Uterus (tissue), 4 donors: ENCODE results near the gene VEZF1. TPM values are rescaled to one million over a fixed set of nuclear protein-coding genes. Genes with fewer than 3 reads are reported as not detected.

Experiments used
- DNase-seq, 2 donors: peaks; one replicate each; pipeline ENCODE4 v3.0.0-alpha.2; 2019 to 2020
- H3K27ac ChIP-seq, 2 donors: fragments of 200-600 bp; sonication (generic); 1 replicate in 1 of 2; 2 replicates in 1 of 2; pipeline ENCODE4 v1.5.1; 2016 to 2018
- H3K27me3 ChIP-seq, 2 donors: fragments of 200-600 bp; sonication (generic); one replicate each; pipeline ENCODE4 v1.5.1; 2018 to 2019; ENCODE audit warnings: control low read depth in 1 of 2
- H3K36me3 ChIP-seq, 2 donors: fragments of 200-600 bp; sonication (generic); one replicate each; pipeline ENCODE4 v1.5.1; 2019; ENCODE audit warnings: control low read depth in 1 of 2
- H3K4me1 ChIP-seq, 2 donors: fragments of 200-600 bp; sonication (generic); one replicate each; pipeline ENCODE4 v1.5.1; 2018 to 2019; ENCODE audit warnings: control low read depth in 1 of 2
- H3K4me3 ChIP-seq, 2 donors: fragments of 200-600 bp; sonication (generic); 1 replicate in 1 of 2; 2 replicates in 1 of 2; pipeline ENCODE4 v1.5.1; 2018 to 2019; ENCODE audit warnings: mild to moderate bottlenecking in 1 of 2
- H3K9me3 ChIP-seq, 2 donors: fragments of 200-600 bp; sonication (generic); one replicate each; pipeline ENCODE4 v1.5.1; 2019; ENCODE audit warnings: control low read depth in 1 of 2
- POLR2A ChIP-seq, 2 donors: fragments of 450-650 bp; IDR thresholded peaks; one replicate each; pipeline ENCODE4 v1.6.1; 2016; ENCODE audit warnings: antibody characterized with exemption in 2 of 2, mild to moderate bottlenecking in 1 of 2, moderate library complexity in 1 of 2
- intact Hi-C: fragments of 100-400 bp; cut with DNase I; formaldehyde crosslinking; loops from one replicate; pipeline ENCODE4 v1.15.1; 2023; ENCODE audit warnings: low total_unique reads
- total RNA-seq, 4 donors: library from RNA; depleted of rRNA in 3 of 4; stranded (reverse); fragments of >200 nt in 3 of 4; gene quantifications; one replicate each; pipeline versions ENCODE4 v1.1.0 to v1.2.4, GENCODE V29; 2014 to 2023
- TF ChIP-seq, protein P1 (sequence below), 4 experiments: fragments of 200-600 bp in 2 of 4; fragments of 450-650 bp in 2 of 4; sonication (generic) in 2 of 4; IDR thresholded peaks; one replicate each; pipeline ENCODE4 v1.5.1; 2016 to 2019; ENCODE audit warnings: antibody characterized with exemption in 4 of 4, mild to moderate bottlenecking in 2 of 4, moderate library complexity in 1 of 4
- donor health status: DM: yes; HTN: yes; CAD: no.

VEZF1 gene
- total RNA-seq, 4 donors from 2014 or later: 58.8 to 133 (median 110) TPM

DNA sequence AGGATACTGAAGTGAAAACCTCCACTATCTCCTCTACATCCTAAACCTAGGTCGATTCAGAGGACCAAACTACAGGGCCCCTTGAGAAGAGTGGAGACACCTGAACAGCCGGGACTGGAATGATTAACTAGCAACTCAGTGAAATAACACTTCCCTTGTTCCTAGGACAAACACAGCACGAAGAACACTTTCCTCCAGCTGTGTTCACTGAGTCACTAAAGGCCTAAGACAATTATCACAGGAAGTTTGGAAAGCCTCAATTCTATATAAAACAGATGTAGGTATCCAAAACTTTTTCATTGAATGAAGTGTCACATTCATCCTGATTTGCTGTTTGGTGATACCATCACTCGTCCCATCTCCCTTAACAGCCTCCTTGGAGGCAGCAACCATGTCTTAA, 17.3 kb downstream of the VEZF1 start:
- no peak for DNase-seq
- H3K27ac ChIP-seq: peak overlapping the region in 1 of 2 donors; percentile 30
- TF ChIP-seq POLR2A (IDR thresholded peaks at IDR 0.05): no peak
- TF ChIP-seq, protein P1, sequence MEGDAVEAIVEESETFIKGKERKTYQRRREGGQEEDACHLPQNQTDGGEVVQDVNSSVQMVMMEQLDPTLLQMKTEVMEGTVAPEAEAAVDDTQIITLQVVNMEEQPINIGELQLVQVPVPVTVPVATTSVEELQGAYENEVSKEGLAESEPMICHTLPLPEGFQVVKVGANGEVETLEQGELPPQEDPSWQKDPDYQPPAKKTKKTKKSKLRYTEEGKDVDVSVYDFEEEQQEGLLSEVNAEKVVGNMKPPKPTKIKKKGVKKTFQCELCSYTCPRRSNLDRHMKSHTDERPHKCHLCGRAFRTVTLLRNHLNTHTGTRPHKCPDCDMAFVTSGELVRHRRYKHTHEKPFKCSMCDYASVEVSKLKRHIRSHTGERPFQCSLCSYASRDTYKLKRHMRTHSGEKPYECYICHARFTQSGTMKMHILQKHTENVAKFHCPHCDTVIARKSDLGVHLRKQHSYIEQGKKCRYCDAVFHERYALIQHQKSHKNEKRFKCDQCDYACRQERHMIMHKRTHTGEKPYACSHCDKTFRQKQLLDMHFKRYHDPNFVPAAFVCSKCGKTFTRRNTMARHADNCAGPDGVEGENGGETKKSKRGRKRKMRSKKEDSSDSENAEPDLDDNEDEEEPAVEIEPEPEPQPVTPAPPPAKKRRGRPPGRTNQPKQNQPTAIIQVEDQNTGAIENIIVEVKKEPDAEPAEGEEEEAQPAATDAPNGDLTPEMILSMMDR (IDR thresholded peaks at IDR 0.05): no peak

DNA sequence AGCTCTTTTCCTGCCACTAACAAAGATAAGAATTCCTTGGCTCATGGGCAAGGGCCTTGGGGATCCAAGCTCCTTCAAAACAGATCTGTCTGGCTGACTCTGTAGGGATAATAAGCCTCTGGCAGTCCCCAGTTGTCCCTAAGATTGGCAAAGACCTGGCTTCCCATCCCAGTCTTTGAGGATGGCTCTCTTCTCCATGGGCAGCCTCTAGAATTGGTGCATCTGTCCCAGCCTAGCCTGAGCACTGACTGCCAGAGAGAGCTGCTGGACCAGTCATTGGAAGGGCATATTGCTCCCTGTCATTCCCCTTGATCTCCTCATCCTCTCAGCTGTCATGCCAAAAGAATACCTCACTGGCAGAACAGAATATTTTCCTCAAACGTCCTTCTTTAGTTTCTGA, 19.6 kb downstream of the VEZF1 start:
- no peak for TF ChIP-seq POLR2A (IDR thresholded peaks at IDR 0.05)
- TF ChIP-seq, protein P1 (IDR thresholded peaks at IDR 0.05): no peak
- Histone ChIP-seq H3K4me1 (no peaks in the 10 kb centered on the region), H3K9me3 (no peaks in the 10 kb centered on the region), H3K27me3 (no peaks in the 10 kb centered on the region), H3K36me3 (no peaks in the 10 kb centered on the region), H3K4me3 (no peak overlapping the region), H3K27ac (no peak overlapping the region)
- DNase-seq: no peak
- intact Hi-C loops: no loop called here

More for the DNA sequence above, 17.3 kb downstream of the VEZF1 start:
- no peaks in the 10 kb centered on the region for H3K27me3 ChIP-seq
- H3K4me1 ChIP-seq: no peaks in the 10 kb centered on the region
- H3K36me3 ChIP-seq: no peaks in the 10 kb centered on the region
- no peak overlapping the region for H3K4me3 ChIP-seq
- H3K9me3 ChIP-seq: no peaks in the 10 kb centered on the region
- intact Hi-C loops: no loop called here

DNA sequence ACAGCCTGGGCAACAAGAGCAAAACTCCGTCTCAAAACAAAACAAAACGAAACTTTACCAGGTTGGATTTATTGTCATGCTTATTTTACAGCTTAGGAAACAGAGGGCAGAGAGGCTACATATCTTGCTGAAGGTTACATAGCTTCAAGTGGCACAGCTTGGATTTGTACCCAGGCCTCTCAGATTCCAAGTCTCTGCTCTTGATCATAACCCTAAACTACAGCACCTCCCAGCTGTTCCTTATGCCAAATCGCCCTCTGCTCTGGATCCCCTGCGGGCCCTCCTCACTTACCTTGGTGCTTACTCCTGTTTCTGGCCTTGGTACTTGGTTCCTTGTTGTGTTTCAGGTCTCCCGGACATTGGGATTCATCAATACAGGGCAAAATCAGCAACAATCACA, 21.2 kb downstream of the VEZF1 start:
- H3K27me3 ChIP-seq: no peaks in the 10 kb centered on the region
- H3K4me1 ChIP-seq: no peaks in the 10 kb centered on the region
- H3K36me3 ChIP-seq: no peaks in the 10 kb centered on the region
- no peak for DNase-seq
- no peak overlapping the region for H3K4me3 ChIP-seq
- no peak overlapping the region for H3K27ac ChIP-seq
- intact Hi-C loops: no loop called here
- H3K9me3 ChIP-seq: no peaks in the 10 kb centered on the region
- TF ChIP-seq, protein P1 (IDR thresholded peaks at IDR 0.05): no peak
- no peak for TF ChIP-seq POLR2A (IDR thresholded peaks at IDR 0.05)

DNA sequence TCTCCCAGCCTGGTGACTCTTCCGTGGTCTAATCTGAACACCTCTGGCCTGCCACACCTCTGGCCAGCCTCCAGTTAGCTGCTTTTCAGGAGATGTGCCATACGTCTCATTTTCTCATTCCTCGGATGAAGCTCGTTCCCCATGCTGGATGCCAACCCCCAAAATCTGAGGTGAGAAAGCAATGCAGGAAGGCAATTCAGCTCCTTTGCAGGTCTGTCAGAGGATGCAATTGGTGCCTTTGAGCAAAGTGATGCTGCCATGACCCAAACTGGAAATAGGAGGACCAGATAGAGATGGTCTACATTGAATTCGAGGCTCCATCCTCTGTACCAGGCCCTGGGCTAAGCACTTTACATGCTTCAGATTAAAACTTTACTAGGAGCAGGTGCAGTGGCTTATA, 21.8 kb downstream of the VEZF1 start:
- Histone ChIP-seq H3K36me3 (no peaks in the 10 kb centered on the region), H3K27ac (no peak overlapping the region), H3K9me3 (no peaks in the 10 kb centered on the region), H3K4me3 (no peak overlapping the region), H3K27me3 (no peaks in the 10 kb centered on the region), H3K4me1 (no peaks in the 10 kb centered on the region)
- DNase-seq: no peak
- intact Hi-C loops: no loop called here
- no peak for TF ChIP-seq POLR2A (IDR thresholded peaks at IDR 0.05)
- TF ChIP-seq, protein P1 (IDR thresholded peaks at IDR 0.05): no peak

DNA sequence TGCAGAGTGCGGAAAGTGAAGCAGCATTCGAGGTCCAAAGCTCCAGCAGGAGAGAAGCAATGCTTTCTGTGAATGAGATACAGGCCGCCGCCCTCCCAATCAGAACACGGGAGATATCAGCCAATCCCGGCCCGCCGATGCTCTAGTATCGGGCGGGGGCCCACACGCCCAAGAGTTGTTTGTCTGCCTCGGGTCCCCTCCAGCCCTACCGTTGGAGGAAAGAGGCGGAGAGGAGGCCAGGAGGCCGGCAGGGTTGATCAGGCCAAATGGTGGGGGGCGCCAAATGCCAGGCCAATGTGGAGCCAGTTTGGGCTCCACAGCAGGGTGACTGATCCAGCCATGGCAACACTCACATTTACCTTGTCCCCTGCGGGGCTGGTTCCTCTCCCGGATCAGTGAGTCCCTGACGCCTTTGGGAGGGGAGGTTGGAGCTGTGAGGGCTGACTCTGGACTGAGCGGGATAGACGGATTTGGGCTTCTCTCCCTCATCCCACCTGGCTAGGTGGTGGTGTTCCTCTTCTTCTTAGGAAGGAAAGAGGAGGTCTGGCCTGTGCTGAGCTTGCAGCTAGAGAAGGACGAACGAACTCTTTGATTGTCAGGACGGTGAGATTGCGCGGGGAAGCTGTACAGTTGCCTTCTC, 22.4 kb downstream of the VEZF1 start:
- TF ChIP-seq POLR2A (IDR thresholded peaks at IDR 0.05): no peak
- TF ChIP-seq, protein P1 (IDR thresholded peaks at IDR 0.05): no peak
- Histone ChIP-seq H3K4me3 (no peak overlapping the region), H3K4me1 (no peaks in the 10 kb centered on the region), H3K36me3 (no peaks in the 10 kb centered on the region), H3K27me3 (no peaks in the 10 kb centered on the region), H3K27ac (no peak overlapping the region), H3K9me3 (no peaks in the 10 kb centered on the region)
- intact Hi-C loops: no loop called here
- no peak for DNase-seq
